GM21825 (cell line): ENCODE data around the gene KLB.
"Not testable (repeated sequence)": the region's sequence is repeated elsewhere in the genome, so short reads cannot be mapped to it uniquely, and the experiment has no call there.

ENCODE experiments used
- ATAC-seq: cut with Tn5 transposase; IDR thresholded peaks from one replicate; pipeline ENCODE4 v1.9.1; 2021; ENCODE audit warnings: mild to moderate bottlenecking, moderate library complexity; ENCODE audit not compliant: unreplicated experiment

KLB gene

GRCh38 chr4:39406763-39407583 lies at the start of gene KLB:
Gene KLB (plus strand): TSS chr4:39406930. CDS start chr4:39406950, 20 bp downstream.
- ATAC-seq: no peak

- ATAC-seq: peak; percentile 37
These were observed 49.7 kb upstream of the KLB start for GRCh38 chr4:39357002-39357401.

GRCh38 chr4:39360611-39361010 lies 46.1 kb upstream of the KLB start:
- not testable (repeated sequence) for ATAC-seq

GRCh38 chr4:39362827-39363226 lies 43.9 kb upstream of the KLB start:
- no peak for ATAC-seq

- ATAC-seq: no peak
These were observed 42.8 kb upstream of the KLB start for GRCh38 chr4:39363773-39364393.

- no peak for ATAC-seq
These were observed 41.4 kb upstream of the KLB start for GRCh38 chr4:39365360-39365759.

- peak; percentile 68 for ATAC-seq
These were observed 40.6 kb upstream of the KLB start, which contains the start of gene RFC1 for GRCh38 chr4:39365830-39366771. Gene RFC1 (minus strand): TSS chr4:39366362. CDS start chr4:39366241, 121 bp downstream.

GRCh38 chr4:39367166-39367565 lies 39.6 kb upstream of the KLB start:
- no peak for ATAC-seq

GRCh38 chr4:39369301-39369700 lies 37.4 kb upstream of the KLB start:
- ATAC-seq: no peak

GRCh38 chr4:39371209-39371608 lies 35.5 kb upstream of the KLB start:
- not testable (repeated sequence) for ATAC-seq

- no peak for ATAC-seq
These were observed 31.3 kb upstream of the KLB start for GRCh38 chr4:39375478-39375877.

- ATAC-seq: no peak
These were observed 23.0 kb upstream of the KLB start for GRCh38 chr4:39383690-39384089.

- no peak for ATAC-seq
These were observed 22.2 kb upstream of the KLB start for GRCh38 chr4:39384563-39384962.

- ATAC-seq: no peak
These were observed 16.1 kb upstream of the KLB start for GRCh38 chr4:39390603-39391002.

GRCh38 chr4:39394706-39395105 lies 12.0 kb upstream of the KLB start:
- ATAC-seq: no peak

GRCh38 chr4:39401640-39402039 lies 5.1 kb upstream of the KLB start:
- not testable (repeated sequence) for ATAC-seq

- ATAC-seq: no peak
These were observed 805 bp downstream of the KLB start for GRCh38 chr4:39407584-39407885.

- no peak for ATAC-seq
These were observed 3.7 kb downstream of the KLB start for GRCh38 chr4:39410415-39410814.

GRCh38 chr4:39411561-39411960 lies 4.8 kb downstream of the KLB start:
- not testable (repeated sequence) for ATAC-seq

- no peak for ATAC-seq
These were observed 9.1 kb downstream of the KLB start for GRCh38 chr4:39415678-39416283.

- ATAC-seq: no peak
These were observed 15.5 kb downstream of the KLB start for GRCh38 chr4:39422247-39422646.
